GM18519 (cell line): Measurements from ENCODE around the gene ACO2.
"Not testable (repeated sequence)": the region's sequence is repeated elsewhere in the genome, so short reads cannot be mapped to it uniquely, and the experiment has no call there.

Source experiments
- ATAC-seq: cut with Tn5 transposase; IDR thresholded peaks from one replicate; pipeline ENCODE4 v1.9.1; 2021; ENCODE audit warnings: mild to moderate bottlenecking, moderate library complexity; ENCODE audit not compliant: unreplicated experiment, low FRiP score

The ACO2 gene

DNA sequence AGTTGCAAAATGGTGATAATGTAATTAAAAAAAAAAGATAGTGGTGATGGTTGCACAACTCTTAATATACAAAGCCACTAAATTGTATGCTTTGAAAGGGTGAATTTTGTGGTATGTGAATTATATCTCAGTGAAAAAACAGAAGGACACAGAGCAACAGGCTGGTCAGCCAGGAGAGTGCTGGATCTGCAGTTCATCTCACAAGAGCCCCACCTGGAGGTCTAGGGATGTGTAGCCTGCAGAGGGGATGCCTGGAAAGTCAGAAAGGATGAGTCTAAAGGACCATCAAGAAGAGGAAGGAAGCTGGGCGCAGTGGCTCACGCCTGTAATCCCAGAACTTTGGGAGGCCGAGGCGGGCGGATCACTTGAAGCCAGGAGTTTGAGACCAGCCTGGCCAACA, 66.3 kb downstream of the ACO2 start:
- ATAC-seq = no peak

DNA sequence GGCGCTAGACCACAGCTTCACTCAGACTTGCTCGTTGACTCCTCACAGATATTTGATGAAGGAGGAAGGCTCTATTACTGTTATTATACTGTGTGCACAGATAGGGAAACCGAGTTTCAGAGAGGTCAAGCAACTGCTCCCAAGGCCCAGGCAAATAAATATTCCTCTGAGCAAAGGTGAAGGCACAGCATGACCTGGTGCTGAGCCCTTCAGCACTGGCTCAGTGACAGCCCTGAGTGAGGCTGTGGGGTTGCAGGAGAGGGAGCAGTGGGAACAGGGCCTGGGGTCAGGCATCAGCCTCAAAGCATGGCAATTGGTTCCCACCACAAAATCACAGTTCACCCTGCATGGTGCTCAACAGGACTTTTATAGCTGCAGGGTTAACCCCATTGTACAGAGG, 68.3 kb downstream of the ACO2 start:
- no peak for ATAC-seq

DNA sequence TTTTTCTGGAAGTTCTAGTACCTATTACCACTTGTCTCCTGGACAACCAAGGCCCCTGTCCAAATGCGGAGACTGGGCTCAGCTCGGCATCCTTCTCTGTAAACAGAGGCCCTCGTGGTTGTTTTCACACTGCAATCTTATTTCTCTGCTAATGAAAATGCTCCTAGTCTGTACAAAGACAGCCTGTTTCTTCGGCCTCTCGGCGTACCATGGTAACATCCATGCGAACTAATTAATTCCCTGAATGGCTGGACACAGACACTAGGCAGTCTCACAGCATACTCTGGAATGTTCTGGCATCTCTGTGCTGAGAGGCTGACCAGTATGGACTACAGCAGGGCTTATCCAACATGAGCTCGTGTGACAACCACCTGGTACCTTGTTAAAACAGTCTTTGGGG, 69.7 kb downstream of the ACO2 start:
- no peak for ATAC-seq

DNA sequence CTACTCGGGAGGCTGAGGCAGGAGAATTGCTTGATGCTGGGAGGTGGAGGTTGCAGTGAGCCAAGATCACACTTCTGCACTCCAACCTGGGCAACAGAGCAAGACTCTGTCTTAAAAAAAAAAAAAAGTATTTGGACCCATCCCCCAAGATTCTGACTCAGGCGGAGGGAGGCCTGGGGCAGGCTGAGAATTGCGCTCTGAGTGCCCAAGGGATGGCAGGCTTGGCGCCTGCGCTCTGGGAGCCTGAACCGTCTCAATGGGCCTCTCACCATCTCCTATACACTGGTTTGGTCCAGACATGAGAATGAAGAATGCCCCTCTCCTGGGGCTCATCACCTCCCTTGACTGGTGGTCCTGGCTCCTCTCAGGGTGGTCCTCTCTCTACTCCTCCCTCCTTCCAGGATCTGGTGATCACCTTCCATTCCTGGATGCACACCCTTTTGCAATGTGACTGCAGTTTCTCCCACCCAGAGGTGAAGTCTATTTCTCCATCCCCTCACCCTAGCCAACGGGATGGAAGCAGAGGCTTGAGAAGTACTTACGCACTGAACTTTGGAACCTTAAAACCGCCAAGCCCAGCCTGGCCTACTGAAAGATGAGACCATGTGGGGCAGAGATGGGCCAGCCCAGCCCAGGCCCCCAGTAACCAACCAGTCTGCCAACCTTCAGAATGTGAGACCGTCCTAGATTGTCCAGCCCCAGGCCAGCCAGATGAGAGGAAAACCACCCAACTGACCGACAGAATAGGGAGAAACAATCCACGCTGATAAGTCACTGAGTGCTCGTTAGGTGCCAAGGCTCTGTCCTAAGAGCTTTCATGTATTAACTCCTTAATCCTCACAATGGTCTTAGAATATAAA, 70.5 kb downstream of the ACO2 start:
- ATAC-seq = no peak

DNA sequence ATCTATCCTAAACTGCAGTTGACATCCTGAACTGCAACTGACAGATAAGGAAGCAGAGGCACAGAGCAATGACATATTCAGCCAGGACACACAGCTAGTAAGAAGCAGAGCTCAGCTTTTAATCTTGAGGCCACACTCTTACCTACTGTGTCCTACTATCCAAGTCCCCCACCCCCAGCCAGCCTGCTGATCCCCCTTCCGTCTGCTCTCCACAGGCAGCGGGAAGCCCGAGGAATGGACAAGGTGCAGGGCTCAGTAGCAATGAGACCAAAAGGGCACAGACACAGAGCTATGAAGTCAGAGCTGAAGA, 71.0 kb downstream of the ACO2 start:
- no peak for ATAC-seq

DNA sequence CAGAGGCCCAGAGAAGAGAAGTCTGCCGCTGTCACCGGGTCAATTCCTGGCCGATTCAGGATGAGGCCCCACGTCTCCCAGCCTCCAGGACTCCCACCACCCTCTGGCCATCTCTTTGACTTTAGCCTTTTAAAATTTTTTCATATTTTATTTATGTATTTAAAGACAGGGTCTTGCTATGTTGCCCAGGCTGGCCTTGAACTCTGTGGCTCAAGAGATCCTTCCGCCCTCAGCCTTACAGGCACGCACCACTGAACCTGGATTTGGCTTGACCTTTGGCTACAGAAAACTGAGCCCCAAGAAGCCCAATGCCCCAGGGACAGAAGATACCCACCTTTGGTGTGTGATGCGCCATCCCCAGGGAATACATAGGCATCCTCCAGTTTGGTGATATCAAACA, 71.4 kb downstream of the ACO2 start:
- ATAC-seq = no peak

DNA sequence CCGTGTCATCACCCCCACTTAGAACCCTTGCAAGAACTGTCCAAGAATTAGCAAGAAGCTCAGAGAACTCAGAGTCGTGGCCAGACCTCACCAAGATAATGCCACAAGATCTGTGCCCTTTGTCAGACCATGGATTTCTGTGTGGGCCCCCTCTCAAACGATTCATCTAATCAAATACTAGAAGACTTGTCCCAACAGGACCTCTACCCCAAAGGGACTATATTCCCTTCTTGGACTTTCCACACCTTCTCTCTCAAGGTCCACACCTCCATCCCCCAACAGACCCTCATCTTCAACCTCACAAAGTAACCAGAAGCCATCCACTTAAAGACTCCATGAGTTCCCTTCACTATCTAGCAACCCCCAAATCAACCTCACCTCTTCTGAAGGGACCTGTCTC, 72.6 kb downstream of the ACO2 start:
- ATAC-seq = no peak

DNA sequence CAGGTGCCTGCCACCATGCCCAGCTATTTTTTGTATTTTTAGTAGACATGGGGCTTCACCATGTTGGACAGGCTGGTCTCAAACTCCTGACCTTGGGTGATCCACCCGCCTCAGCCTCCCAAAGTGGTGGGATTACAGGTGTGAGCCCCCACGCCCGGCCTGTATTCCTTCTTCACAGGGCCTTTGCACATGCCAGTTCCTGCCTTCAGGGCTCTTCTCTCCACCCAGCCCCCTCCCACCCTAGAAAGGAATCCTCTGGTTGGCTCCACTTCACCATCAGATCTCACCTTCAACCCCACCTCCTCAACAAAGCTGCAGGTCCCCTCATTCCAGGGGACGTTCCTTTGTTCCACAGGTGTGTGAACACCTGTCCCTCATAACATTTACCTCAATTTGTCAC, 73.3 kb downstream of the ACO2 start:
- no peak for ATAC-seq

DNA sequence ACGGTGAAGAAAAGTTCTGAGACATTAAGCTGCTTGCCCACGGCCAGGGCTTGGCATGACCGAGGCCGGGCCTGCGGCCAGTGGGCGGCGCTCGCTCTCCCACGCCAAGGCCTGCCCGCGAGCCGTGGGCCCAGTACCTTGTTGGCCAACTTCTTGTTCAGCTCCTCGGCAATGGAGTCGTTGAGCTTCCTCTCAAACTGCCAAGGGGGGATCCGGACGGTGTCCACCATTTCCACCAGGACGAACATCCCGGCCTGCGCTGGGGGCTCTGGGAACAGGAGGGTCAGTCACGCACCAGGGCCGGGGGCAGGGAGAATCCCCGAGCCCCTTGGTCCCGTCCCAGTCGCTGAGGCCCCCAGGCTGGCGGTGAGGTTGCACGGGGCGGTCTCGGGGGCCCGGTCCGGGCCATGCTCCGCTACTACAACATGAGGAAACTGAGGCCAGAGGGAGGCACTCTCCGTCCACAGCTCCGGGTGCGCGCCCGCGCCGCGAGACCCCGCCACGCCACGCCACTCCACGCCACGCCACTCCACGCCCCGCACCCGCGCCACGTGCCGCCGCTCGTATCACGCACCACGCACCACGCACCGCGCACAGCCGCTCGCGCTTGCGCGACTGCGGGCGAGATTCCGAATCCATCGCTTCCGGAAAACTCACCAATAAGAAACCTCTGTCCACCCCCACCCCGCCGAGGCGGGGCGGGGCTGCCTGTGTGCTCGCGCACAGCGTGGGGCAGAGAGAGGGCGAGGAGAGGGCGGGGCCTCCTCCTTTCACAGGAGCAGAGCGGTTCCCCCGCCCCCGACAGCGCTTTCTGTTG, 75.1 kb downstream of the ACO2 start, which contains the start of gene POLR3H:
Gene POLR3H, minus strand, starts transcription at position 617 of the 817 bp plus-strand sequence. Its CDS starts 369 bp downstream, at position 248.
- ATAC-seq = peak; percentile 85

DNA sequence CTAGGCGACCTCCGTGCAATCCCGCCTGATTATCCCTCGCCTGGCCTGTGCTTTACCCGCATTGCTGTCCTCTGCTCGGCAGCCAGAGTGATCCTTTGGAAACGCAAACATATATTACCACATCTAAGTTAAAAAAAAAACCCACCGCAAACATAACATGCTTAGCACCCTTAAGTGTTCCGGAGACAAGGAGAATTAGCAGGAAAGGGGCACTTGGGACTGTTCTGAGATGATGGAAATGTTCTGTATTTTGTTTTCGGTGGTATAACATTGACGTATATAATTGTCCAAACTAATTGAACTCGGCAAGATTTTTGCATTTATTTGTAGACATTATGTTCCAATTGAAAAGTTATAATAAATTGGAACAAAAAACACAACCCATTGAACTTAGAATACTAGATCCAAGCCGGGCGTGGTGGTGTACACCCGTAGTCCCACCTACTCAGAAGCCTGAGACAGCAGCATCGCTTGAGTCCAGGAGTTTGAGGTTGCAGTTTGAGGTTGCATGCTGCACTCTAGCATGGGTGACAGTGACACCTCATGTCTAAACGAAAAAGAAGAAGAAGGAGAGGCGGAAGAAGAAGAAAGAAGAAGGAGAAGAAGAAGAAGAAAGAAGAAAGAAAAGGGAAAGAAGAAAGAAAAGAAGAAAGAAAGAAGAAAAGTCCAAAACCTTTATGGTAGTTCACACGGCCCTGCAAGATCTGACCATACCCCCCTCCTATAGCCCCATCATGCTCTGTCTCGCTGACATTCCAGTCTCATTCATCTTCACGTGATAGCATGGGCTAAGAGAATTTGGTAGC, 76.0 kb downstream of the ACO2 start:
- no peak for ATAC-seq

DNA sequence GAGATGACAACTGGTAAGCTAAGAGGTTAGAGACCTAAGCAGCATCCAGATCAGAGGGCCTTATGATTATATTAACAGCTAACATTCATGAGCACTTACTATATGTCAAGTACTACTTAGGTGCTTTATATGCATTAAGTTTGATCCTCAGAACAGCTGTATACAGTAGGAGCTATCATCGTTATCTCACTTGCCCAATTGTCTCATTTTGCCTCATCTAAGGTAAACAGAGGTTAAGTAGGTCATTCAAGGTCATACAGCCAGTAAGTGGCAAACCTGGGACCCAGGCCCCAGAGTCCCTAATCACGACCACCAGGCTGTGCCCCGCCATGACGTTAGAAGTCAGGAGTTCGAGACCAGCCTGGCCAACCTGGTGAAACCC, 79.9 kb downstream of the ACO2 start:
- ATAC-seq = no peak

DNA sequence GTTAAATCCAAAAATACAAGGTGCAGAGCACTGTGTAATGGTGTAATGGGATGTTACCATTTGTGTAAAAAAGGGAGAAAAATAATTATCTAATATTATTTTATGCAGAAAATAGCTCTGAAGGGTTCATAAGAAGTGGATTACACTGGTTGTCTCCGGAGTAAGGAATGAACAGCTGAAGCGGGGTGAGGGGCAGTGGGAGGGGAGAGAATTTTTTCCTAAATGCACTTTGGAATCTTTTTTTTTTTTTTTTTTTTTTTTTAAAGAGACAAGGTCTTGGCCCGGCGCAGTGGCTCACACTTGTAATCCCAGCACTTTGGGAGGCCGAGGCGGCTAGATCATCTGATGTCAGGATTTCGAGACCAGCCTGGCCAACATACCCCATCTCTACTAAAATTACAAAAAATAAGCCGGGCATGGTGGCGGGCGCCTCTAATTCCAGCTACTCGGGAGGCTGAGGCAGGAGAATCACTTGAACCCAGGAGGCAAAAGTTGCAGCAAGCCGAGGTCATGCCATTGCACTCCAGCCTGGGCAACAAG, 82.1 kb downstream of the ACO2 start:
- ATAC-seq = no peak

DNA sequence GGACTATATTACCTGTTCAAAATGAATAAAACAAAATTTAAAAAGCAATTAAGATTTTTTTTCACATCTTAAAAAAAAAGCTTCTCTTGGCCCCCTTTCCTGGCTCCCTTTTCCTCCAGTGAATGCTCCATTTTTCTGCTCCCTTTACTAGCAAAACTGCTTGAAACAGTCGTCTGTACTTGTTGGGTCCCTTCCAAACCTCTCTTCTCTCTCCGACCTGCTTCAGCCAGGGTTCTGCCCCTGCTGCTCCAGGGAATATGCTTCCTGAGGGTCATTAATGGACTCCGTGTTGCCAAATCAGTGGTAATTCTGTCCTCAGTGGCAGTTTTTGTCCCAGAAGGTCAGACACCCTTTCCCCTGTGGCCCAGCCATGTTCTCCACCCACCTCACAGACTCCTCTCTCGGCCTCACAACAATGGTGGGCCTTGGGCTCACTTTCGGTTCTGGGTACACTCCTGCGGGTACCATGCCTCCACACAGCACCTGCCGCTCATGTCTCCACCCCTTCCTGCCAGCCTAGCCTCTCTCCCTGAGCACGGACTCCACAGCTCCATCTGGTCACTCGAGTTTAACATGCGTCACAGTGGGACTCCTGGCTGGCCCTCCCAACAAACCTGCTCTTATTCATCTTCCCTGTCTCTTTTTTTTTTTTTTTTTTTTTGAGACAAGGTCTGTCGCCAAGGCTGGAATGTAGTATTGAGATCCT, 83.1 kb downstream of the ACO2 start:
- no peak for ATAC-seq

DNA sequence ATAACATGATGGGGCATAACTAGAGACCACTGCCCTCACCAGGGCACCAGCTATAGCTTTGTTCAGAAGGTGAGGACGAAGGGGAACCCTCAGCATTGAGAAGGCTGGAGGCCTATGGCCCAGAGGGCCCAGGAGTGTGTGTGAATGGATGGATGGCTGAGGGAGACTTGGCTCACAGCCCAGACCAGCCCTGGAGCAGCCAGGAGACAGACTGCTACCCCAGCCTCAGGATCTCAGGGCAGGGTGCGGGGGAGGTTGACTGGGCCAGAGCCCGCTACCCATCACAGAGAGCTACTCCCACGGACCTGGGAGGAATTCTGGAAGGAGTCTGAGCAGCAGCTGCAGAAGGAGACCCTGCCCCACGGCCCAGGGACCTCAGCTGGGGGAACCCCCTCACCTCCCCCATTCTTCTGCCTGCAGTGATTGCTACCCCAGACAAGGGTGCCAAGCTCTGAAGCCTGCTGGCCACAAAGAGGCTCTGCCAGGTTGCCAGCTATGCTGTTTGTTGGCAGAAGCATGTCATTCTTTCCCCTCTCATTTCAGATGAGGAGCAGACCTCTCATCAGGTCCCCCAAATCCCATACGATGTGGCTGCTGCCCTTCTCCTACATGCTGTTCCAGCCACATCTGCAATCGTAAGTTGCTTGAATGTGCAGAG, 86.5 kb downstream of the ACO2 start:
- ATAC-seq = no peak

DNA sequence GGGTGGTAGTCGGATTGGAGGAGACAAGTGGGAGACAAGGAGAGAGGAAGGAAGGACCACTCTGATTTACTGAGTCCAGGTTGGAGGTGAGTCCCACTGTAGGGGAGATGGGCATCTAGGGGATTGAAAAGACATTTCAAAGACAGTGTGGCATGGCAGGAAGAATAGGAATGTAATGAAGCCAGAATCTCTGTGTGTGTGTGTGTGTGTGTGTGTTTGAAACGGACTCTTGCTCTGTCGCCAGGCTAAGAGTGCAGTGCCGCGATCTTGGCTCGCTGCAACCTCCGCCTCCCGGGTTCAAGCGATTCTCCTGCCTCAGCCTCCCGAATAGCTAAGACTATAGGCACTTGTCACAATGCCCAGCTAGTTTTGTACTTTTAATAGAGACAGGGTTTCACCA, 87.6 kb downstream of the ACO2 start:
- no peak for ATAC-seq

DNA sequence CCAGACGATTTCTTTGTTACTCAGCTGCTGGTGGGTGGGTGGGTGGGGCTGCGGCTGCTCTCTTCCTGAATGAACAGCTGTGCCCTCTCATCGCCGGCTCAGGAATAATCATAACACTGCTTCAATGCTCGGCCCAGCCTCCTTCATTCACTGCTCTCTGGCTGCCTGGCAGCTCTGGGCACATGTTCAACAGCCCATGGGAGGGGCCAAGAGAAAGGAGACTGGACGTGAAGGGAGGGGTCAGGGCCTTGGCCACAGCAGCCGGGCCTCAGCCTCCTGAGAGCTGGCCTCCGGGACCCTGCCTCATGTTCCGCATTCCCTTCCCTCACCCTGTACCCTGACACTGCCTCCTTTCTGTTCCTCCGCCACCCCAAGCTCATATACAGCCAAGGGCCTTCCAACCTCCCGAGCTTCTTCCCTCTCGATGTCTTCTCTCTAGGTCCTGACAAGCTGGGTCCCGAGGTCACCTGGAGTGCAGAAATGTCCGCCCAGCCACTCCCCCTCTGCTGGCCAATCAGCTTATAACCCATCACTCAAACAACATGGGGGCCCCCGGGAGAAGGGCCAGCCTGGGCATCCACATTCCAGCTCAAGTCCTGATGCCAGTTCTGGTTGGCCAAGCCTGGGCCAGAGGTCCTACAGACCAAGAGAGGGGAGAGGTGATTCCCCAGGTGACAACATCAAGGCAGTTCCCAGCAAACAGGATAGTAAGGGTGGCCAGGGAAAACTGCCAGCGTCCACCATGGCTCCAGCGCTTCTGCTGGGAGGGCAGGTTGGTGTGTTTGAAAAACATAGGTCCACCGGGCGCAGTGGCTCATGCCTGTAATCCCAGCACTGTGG, 88.7 kb downstream of the ACO2 start:
- ATAC-seq = no peak

DNA sequence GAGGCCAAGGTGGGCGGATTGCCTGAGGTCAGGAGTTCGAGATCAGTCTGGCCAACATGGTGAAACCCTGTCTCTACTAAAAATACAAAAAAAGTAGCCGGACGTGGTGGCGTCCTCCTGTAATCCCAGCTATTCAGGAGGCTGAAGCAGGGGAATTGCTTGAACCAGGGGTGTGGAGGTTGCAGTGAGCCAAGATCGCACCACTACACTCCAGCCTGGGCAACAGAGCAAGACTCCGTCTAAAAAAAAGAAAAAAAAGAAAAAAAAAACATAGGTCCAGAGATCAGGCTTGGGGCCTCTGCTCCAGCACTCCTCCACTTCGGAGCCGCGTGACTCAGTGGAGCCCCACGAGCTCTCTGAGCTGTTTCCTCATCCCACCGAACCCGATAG, 89.3 kb downstream of the ACO2 start:
- not testable (repeated sequence) for ATAC-seq

DNA sequence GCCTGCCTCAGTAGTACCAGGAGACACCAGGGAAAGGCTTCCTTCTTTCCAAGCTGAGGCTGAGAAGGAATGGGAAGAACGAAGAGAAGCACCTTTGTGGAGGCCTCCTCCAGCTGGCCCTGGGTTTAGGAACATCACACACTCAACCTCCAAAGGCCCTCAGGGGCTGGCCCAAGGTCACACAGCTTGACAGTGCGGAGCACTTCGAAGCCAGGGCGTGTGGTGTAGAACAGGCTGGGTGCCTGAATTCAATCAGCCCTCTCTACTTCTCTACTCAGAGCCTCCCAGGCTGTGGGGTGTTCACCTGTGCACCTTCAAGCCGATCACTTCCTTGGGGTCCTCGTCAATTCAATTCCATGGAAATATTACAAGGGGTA, 91.2 kb downstream of the ACO2 start:
- no peak for ATAC-seq

DNA sequence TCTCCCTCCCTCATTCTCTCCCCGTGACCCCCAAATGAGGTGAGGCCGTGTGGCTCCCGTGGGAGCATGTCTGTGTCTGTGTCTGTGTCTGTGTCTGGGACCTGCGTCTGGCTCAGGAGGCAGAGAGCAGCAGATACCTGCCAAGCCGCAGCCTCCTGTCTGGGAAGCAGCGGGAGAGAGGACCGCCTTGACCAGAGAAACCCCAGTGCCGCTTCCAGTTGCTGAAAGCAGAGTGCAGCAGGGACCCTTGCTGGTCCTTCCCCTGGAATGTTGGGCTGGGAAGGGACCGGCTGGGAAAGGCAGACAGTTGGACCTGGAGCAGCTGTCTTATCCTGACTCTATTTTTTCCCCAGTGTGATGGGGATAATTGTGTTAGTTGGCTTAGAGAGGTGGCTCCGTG, 92.4 kb downstream of the ACO2 start:
- no peak for ATAC-seq
